ENCODE data around the gene SSBP4.

GRCh38 chr19:18401580-18402112 lies 17.6 kb upstream of the SSBP4 start:
- peak in 1 of 6 experiments; percentile 17 for TF ChIP-seq CTCF (IDR thresholded peaks at IDR 0.05)
- TF ChIP-seq POLR2A (IDR thresholded peaks at IDR 0.05), result no peak
